ENCODE results near the gene DNAH9. TPM values are rescaled to one million over a fixed set of nuclear protein-coding genes. Genes with fewer than 3 reads are reported as not detected.

DNAH9 gene
- total RNA-seq, 1 experiment from 2014 or later = 0.22 TPM

DNA sequence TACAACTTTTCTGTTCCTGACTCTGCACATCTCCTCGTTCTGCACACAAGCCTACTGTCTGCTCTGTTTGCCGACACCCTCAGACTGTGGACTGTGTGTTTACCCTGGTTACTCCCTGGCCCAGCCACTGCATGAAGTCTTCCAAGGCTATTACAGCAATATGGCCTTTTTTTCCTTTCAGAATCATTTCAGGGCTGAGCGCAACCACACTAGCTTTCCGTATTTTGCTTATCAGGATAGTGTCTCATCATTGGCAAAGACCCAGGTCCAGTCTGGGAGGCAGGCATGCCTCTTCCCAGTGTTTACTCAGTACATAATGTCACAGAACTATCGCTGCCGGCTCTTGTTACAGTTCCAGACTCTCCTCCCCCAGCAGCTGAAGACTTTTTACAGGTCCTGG is 10.1 kb downstream of the DNAH9 start:
- Histone ChIP-seq H3K4ac (ENCODE audit: low read depth, low read length) (no peak overlapping the region), H4K91ac (ENCODE audit: insufficient read length, low read depth, low read length) (no peak overlapping the region), H2BK5ac (ENCODE audit: insufficient read length, low read length) (no peak overlapping the region), H2AFZ (ENCODE audit: low read length) (no peak overlapping the region), H3K4me1 (ENCODE audit: insufficient read depth, low read length) (no peaks in the 10 kb centered on the region), H3K27me3 (ENCODE audit: insufficient read depth, low read length) (no peaks in the 10 kb centered on the region), H2BK120ac (ENCODE audit: low read depth, low read length, poor library complexity, severe bottlenecking) (no peak overlapping the region), H3K18ac (ENCODE audit: insufficient read length, low read depth, low read length) (no peak overlapping the region), H4K20me1 (ENCODE audit: control insufficient read depth, insufficient read depth, insufficient read length) (no peaks in the 10 kb centered on the region), H3K23me2 (ENCODE audit: insufficient read length, low read depth, low read length, poor library complexity, severe bottlenecking) (no peaks in the 10 kb centered on the region), H3K14ac (ENCODE audit: insufficient read depth, low read length) (no peak overlapping the region), H2BK15ac (ENCODE audit: low read depth, low read length) (no peak overlapping the region), H2BK20ac (ENCODE audit: low read depth, low read length, poor library complexity, severe bottlenecking) (no peak overlapping the region), H3K56ac (ENCODE audit: insufficient read length, low read depth, low read length) (no peak overlapping the region), H2AK5ac (ENCODE audit: insufficient read length, low read length) (no peak overlapping the region), H2BK12ac (ENCODE audit: insufficient read length, low read depth, low read length) (no peak overlapping the region), H3K9me3 (ENCODE audit: control insufficient read depth, low read depth, low read length) (no peaks in the 10 kb centered on the region), H3K79me2 (ENCODE audit: insufficient read depth, low read length) (no peaks in the 10 kb centered on the region), H3K23ac (ENCODE audit: insufficient read length, low read depth, low read length) (no peak overlapping the region), H3K4me2 (ENCODE audit: insufficient read depth, insufficient read length, low read length) (no peak overlapping the region), H4K8ac (replicated peaks; ENCODE audit: insufficient read length, low read depth, low read length) (no peak overlapping the region), H3K79me1 (ENCODE audit: insufficient read depth, low read depth, low read length, poor library complexity, severe bottlenecking) (no peaks in the 10 kb centered on the region), H4K5ac (ENCODE audit: insufficient read length, low read depth, low read length) (no peak overlapping the region), H3T11ph (ENCODE audit: low read length) (no peak overlapping the region), H3K9ac (ENCODE audit: extremely low read depth, insufficient read length, low read length) (no peak overlapping the region), H3K27ac (ENCODE audit: insufficient read length, low read depth, low read length) (no peak overlapping the region)
- no peaks in the 10 kb centered on the region for H3K9me3 Mint-ChIP-seq
- peaks cover 11 to 12% of the 10 kb centered on the region in 2 experiments for H3K4me1 Mint-ChIP-seq
- H3K36me3 Mint-ChIP-seq (ENCODE audit: insufficient read depth in 1 of 3, low read depth in 3 of 3) = no peaks in the 10 kb centered on the region
- no peak overlapping the region for H3K4me3 Mint-ChIP-seq
- DNase-seq = no peak
- TF ChIP-seq, protein P1, sequence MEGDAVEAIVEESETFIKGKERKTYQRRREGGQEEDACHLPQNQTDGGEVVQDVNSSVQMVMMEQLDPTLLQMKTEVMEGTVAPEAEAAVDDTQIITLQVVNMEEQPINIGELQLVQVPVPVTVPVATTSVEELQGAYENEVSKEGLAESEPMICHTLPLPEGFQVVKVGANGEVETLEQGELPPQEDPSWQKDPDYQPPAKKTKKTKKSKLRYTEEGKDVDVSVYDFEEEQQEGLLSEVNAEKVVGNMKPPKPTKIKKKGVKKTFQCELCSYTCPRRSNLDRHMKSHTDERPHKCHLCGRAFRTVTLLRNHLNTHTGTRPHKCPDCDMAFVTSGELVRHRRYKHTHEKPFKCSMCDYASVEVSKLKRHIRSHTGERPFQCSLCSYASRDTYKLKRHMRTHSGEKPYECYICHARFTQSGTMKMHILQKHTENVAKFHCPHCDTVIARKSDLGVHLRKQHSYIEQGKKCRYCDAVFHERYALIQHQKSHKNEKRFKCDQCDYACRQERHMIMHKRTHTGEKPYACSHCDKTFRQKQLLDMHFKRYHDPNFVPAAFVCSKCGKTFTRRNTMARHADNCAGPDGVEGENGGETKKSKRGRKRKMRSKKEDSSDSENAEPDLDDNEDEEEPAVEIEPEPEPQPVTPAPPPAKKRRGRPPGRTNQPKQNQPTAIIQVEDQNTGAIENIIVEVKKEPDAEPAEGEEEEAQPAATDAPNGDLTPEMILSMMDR (conservative IDR thresholded peaks at IDR 0.05) = no peak
- 0 out of 2 replicates have a peak, but pooled peaks cover 2% of the 10 kb centered on the region for H3K27me3 Mint-ChIP-seq (ENCODE audit: low read depth)
- no peak overlapping the region; a peak in 2 of 7 replicates for H3K27ac Mint-ChIP-seq
- no CpG with 5 or more reads among the region's 6 CpGs for WGBS (ENCODE audit: extremely low coverage, insufficient read length, low lambda C conversion rate)
